Sigmoid colon (tissue), 4 donors: ENCODE measurements around the gene SLC25A5.

Experiments
- CTCF ChIP-seq, 4 experiments: fragments of 450-650 bp in 3 of 4; fragments of 200-600 bp in 1 of 4; IDR thresholded peaks; one replicate each; pipeline ENCODE4 v1.5.1; 2016 to 2019; ENCODE audit warnings: antibody characterized with exemption in 4 of 4, mild to moderate bottlenecking in 3 of 4, moderate library complexity in 2 of 4
- POLR2A ChIP-seq, 2 donors: fragments of 450-650 bp; IDR thresholded peaks; one replicate each; pipeline ENCODE4 v1.6.1; 2016; ENCODE audit warnings: antibody characterized with exemption in 2 of 2, mild to moderate bottlenecking in 2 of 2, moderate library complexity in 2 of 2
- POLR2AphosphoS5 ChIP-seq, 4 donors: sonication (generic); formaldehyde crosslinking; IDR thresholded peaks; one replicate each; pipeline ENCODE4 v1.6.1; 2017; ENCODE audit warnings: antibody characterized with exemption in 4 of 4

DNA sequence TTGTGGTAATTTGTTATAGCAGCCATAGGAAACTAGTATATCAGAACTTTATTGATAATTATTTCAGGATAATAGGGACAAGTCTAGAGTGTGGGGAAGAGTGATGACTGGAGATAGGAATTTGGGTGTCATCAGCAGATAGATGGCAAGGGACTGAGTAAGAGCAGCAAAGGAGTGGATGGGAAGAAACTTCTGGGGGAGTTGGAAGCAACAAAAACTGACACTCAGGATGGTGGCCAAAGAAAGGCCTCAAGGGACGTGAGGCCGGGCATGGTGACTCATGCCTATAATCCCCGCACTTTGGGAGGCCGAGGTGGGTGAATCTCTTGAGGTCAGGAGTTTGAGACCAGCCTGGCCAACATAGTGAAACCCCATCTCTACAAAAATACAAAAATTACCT lies 9.1 kb upstream of the SLC25A5 start:
- no peak for TF ChIP-seq POLR2AphosphoS5 (IDR thresholded peaks at IDR 0.05)
- no peak for TF ChIP-seq POLR2A (IDR thresholded peaks at IDR 0.05)
- TF ChIP-seq CTCF (IDR thresholded peaks at IDR 0.05) = no peak
